Tibial nerve (tissue), 4 donors: ENCODE measurements around the gene IFT20.

Experiments used
- EP300 ChIP-seq, 2 donors: sonication (generic); formaldehyde crosslinking; IDR thresholded peaks; one replicate each; pipeline ENCODE4 v1.6.1; 2017; ENCODE audit warnings: antibody characterized with exemption in 2 of 2, mild to moderate bottlenecking in 1 of 2
- POLR2A ChIP-seq, 2 donors: fragments of 450-650 bp; IDR thresholded peaks; one replicate each; pipeline ENCODE4 v1.6.1; 2017; ENCODE audit warnings: antibody characterized with exemption in 2 of 2, mild to moderate bottlenecking in 2 of 2, moderate library complexity in 2 of 2
- TF ChIP-seq, protein P1 (sequence below), 5 experiments: fragments of 200-600 bp in 3 of 5; fragments of 450-650 bp in 2 of 5; sonication (generic) in 3 of 5; IDR thresholded peaks; one replicate each; pipeline ENCODE4 v1.5.1; 2016 to 2019; ENCODE audit warnings: antibody characterized with exemption in 5 of 5, mild to moderate bottlenecking in 3 of 5, moderate library complexity in 2 of 5

DNA sequence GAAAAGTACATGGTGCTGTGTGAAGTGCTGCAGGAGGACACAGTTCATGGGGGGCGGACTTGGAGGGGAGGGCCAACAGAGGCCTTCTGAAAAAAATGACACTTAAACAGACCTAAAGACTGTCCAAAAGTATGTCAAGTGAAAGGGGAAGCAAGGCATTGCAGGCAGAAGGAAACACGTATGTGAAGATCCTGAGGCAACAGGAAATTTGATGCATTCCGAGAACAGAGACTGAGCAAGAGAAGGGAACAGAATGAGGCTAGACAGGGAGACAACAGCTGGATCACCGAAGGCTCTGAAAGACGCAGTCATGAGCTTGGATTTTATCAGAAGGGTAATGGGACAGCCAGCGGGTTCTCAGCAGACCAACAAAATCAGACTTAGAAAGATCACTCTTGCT, 1.1 kb downstream of the IFT20 start:
- TF ChIP-seq POLR2A (IDR thresholded peaks at IDR 0.05) = no peak
- TF ChIP-seq, protein P1, sequence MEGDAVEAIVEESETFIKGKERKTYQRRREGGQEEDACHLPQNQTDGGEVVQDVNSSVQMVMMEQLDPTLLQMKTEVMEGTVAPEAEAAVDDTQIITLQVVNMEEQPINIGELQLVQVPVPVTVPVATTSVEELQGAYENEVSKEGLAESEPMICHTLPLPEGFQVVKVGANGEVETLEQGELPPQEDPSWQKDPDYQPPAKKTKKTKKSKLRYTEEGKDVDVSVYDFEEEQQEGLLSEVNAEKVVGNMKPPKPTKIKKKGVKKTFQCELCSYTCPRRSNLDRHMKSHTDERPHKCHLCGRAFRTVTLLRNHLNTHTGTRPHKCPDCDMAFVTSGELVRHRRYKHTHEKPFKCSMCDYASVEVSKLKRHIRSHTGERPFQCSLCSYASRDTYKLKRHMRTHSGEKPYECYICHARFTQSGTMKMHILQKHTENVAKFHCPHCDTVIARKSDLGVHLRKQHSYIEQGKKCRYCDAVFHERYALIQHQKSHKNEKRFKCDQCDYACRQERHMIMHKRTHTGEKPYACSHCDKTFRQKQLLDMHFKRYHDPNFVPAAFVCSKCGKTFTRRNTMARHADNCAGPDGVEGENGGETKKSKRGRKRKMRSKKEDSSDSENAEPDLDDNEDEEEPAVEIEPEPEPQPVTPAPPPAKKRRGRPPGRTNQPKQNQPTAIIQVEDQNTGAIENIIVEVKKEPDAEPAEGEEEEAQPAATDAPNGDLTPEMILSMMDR (IDR thresholded peaks at IDR 0.05) = no peak
- TF ChIP-seq EP300 (IDR thresholded peaks at IDR 0.05) = no peak
